HUES48 (cell line): ENCODE measurements around the gene ARHGAP44.

Source experiments
- H3K27ac ChIP-seq: one replicate; pipeline ENCODE4 v1.7.0; 2013; ENCODE audit warnings: low read depth, low read length, inconsistent platforms
- H3K27me3 ChIP-seq: 2 replicates; pipeline ENCODE4 v1.6.1; 2013; ENCODE audit warnings: mild to moderate bottlenecking, low read length; ENCODE audit not compliant: control insufficient read depth, insufficient read depth
- H3K36me3 ChIP-seq: 2 replicates; pipeline ENCODE4 v1.6.1; 2013; ENCODE audit warnings: low read length; ENCODE audit not compliant: control insufficient read depth, insufficient read depth
- H3K4me1 ChIP-seq: 2 replicates; pipeline ENCODE4 v1.6.1; 2013; ENCODE audit warnings: mild to moderate bottlenecking, low read length; ENCODE audit not compliant: control insufficient read depth, insufficient read depth
- H3K4me3 ChIP-seq: 2 replicates; pipeline ENCODE4 v1.5.1; 2013; ENCODE audit warnings: mild to moderate bottlenecking, low read depth, low read length
- H3K9ac ChIP-seq: 2 replicates; pipeline ENCODE4 v1.6.1; 2013; ENCODE audit warnings: mild to moderate bottlenecking, low read depth, low read length, moderate library complexity
- H3K9me3 ChIP-seq: 2 replicates; pipeline ENCODE4 v1.6.1; 2013; ENCODE audit warnings: low read length; ENCODE audit not compliant: control insufficient read depth, insufficient read depth

The ARHGAP44 gene

GRCh38 chr17:13038931-13039665 lies 249.8 kb downstream of the ARHGAP44 start:
- no peak overlapping the region for H3K27ac ChIP-seq
- no peaks in the 10 kb centered on the region for H3K27me3 ChIP-seq
- no peaks in the 10 kb centered on the region for H3K36me3 ChIP-seq
- H3K4me3 ChIP-seq: no peak overlapping the region
- H3K9ac ChIP-seq: no peak overlapping the region
- peaks cover 8% of the 10 kb centered on the region; the same call in 1 of the 2 replicates for H3K4me1 ChIP-seq
- H3K9me3 ChIP-seq: peaks cover 2% of the 10 kb centered on the region; the same call in 1 of the 2 replicates
